CD4-positive, CD25-positive, alpha-beta regulatory T cell (primary cell): ENCODE results near the gene TSKS. TPM values are rescaled to one million over a fixed set of nuclear protein-coding genes. Genes with fewer than 3 reads are reported as not detected.

Experiments
- ATAC-seq, 2 donors: fragments of 150-1000 bp; cut with Tn5 transposase; one replicate each; pipeline ENCODE4 v1.10.0; 2021; ENCODE audit warnings: low read depth in 2 of 2, moderate number of reproducible peaks in 2 of 2, moderate library complexity in 1 of 2
- DNase-seq, 3 donors: peaks; one replicate each; pipeline versions ENCODE4 v3.0.0 to v3.0.0-alpha.2; 2012 to 2022; ENCODE audit warnings: mixed read lengths in 1 of 3
- H3K27ac ChIP-seq: one replicate; pipeline ENCODE4 v1.7.0; 2013; ENCODE audit warnings: mild to moderate bottlenecking, low read length; ENCODE audit not compliant: insufficient read depth, poor library complexity, severe bottlenecking
- H3K27me3 ChIP-seq: one replicate; pipeline ENCODE4 v1.7.0; 2013; ENCODE audit warnings: low read length; ENCODE audit not compliant: control insufficient read depth, insufficient read depth
- H3K36me3 ChIP-seq: one replicate; pipeline ENCODE4 v1.7.0; 2013; ENCODE audit warnings: mild to moderate bottlenecking, low read length, moderate library complexity; ENCODE audit not compliant: control insufficient read depth, insufficient read depth
- H3K4me1 ChIP-seq: 2 replicates; pipeline ENCODE4 v1.7.0; 2013; ENCODE audit warnings: mild to moderate bottlenecking, low read length; ENCODE audit not compliant: insufficient read depth, control insufficient read depth, poor library complexity, severe bottlenecking
- H3K4me3 ChIP-seq: one replicate; pipeline ENCODE4 v1.7.0; 2013; ENCODE audit warnings: low read depth, mild to moderate bottlenecking, low read length, moderate library complexity
- H3K9me3 ChIP-seq, 2 experiments: 1 replicate in 1 of 2; 2 replicates in 1 of 2; pipeline ENCODE4 v1.7.0; 2013; ENCODE audit warnings: low read length in 2 of 2, mild to moderate bottlenecking in 1 of 2, moderate library complexity in 1 of 2; ENCODE audit not compliant: control insufficient read depth in 2 of 2
- H3K27ac Mint-ChIP-seq, 3 donors: one replicate each; pipeline ENCODE4 v1.8.0; 2020 to 2022; ENCODE audit warnings: mild to moderate bottlenecking in 3 of 3, mixed read lengths in 3 of 3, moderate library complexity in 2 of 3
- H3K27me3 Mint-ChIP-seq: one replicate; pipeline ENCODE4 v1.8.0; 2022; ENCODE audit warnings: mild to moderate bottlenecking, mixed read lengths
- H3K36me3 Mint-ChIP-seq: one replicate; pipeline ENCODE4 v1.8.0; 2020; ENCODE audit warnings: mixed read lengths
- H3K4me1 Mint-ChIP-seq, 4 donors: one replicate each; pipeline ENCODE4 v1.8.0; 2020 to 2022; ENCODE audit warnings: mixed read lengths in 4 of 4, mild to moderate bottlenecking in 1 of 4
- H3K4me3 Mint-ChIP-seq, 4 donors: one replicate each; pipeline ENCODE4 v1.8.0; 2020 to 2022; ENCODE audit warnings: mild to moderate bottlenecking in 4 of 4, mixed read lengths in 4 of 4, moderate library complexity in 3 of 4
- H3K9me3 Mint-ChIP-seq, 7 donors: one replicate each; pipeline ENCODE4 v1.8.0; 2020 to 2022; ENCODE audit warnings: mixed read lengths in 7 of 7, mild to moderate bottlenecking in 3 of 7, moderate library complexity in 2 of 7
- polyA plus RNA-seq, 4 donors: library from polyadenylated mRNA; unstranded; fragments of 300-500 nt; fragmentation: Illumina TruSeq; gene quantifications; one replicate each; pipeline ENCODE4 v1.2.3, GENCODE V29; 2021
- total RNA-seq: library from RNA; stranded (reverse); gene quantifications from one replicate; pipeline ENCODE4 v1.2.3, GENCODE V29; 2022

The TSKS gene
- total and polyA plus RNA-seq, 5 donors from 2014 or later: 0.41 to 0.77 (median 0.45) TPM; not detected in 1

GRCh38 chr19:49792829-49793560 lies 29.9 kb upstream of the TSKS start:
- H3K36me3 Mint-ChIP-seq: peaks cover 37% of the 10 kb centered on the region
- no peak for ATAC-seq
- Histone ChIP-seq H3K27ac (no peak overlapping the region), H3K9me3 (no peaks in the 10 kb centered on the region), H3K36me3 (peaks cover 60% of the 10 kb centered on the region), H3K27me3 (no peaks in the 10 kb centered on the region), H3K4me1 (no peaks in the 10 kb centered on the region), H3K4me3 (no peak overlapping the region)
- H3K4me1 Mint-ChIP-seq: peaks cover 0 to 8% (median 4%) of the 10 kb centered on the region in 4 donors
- DNase-seq: no peak
- H3K27ac Mint-ChIP-seq: no peak overlapping the region
- H3K9me3 Mint-ChIP-seq: no peaks in the 10 kb centered on the region
- no peak overlapping the region for H3K4me3 Mint-ChIP-seq
- no peaks in the 10 kb centered on the region for H3K27me3 Mint-ChIP-seq

DNA sequence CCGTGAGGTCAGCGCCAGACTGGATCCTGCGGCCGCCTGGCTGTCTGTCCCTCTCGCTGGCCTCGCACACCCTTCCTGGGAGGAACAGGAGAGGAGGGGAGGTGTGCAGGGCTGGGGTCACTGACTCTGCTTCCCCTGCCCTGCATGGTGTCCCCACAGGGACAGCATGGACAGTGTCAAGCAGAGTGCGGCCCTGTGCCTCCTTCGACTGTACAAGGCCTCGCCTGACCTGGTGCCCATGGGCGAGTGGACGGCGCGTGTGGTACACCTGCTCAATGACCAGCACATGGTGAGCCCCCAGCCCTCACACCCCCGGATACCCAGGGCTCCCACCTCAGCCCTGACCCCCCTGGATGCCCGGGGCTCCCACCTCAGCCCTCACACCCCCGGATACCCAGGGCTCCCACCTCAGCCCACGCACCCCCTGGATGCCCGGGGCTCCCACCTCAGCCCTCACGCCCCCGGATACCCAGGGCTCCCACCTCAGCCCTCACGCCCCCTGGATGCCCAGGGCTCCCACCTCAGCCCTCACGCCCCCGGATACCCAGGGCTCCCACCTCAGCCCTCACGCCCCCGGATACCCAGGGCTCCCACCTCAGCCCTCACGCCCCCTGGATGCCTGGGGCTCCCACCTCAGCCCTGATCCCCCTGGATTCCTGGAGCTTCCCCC lies 28.8 kb upstream of the TSKS start:
- no peak for ATAC-seq
- Mint-ChIP-seq H3K27ac (no peak overlapping the region), H3K4me3 (no peak overlapping the region), H3K4me1 (peaks cover 0 to 8% (median 4%) of the 10 kb centered on the region in 4 donors), H3K36me3 (peaks cover 37% of the 10 kb centered on the region), H3K27me3 (no peaks in the 10 kb centered on the region), H3K9me3 (no peaks in the 10 kb centered on the region)
- Histone ChIP-seq H3K27me3 (no peaks in the 10 kb centered on the region), H3K4me1 (no peaks in the 10 kb centered on the region), H3K9me3 (no peaks in the 10 kb centered on the region), H3K27ac (no peak overlapping the region), H3K36me3 (peaks cover 54% of the 10 kb centered on the region), H3K4me3 (no peak overlapping the region)
- DNase-seq: no peak

DNA sequence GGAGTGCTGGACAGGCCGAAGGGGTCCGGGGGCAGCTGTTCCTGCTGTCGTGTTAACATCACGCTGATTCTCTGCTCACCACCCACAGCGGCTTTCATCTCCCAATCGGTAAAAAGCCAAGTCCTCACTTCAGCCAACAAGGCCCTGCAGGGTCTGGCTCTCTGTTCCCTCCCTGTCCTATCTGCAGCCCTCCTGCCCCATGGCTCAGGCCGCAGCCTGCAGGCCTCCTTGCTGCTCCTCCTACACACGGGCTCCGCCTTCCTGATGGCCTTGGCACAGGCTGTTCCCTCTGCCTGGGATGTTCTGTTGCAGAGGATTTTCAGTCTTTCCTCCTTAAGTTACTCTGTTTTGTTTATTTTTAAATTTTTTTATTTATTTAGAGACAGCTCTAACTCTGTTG lies 27.8 kb upstream of the TSKS start:
- no peak for ATAC-seq
- Mint-ChIP-seq H3K27me3 (no peaks in the 10 kb centered on the region), H3K4me3 (no peak overlapping the region), H3K27ac (no peak overlapping the region), H3K4me1 (peaks cover 0 to 8% (median 4%) of the 10 kb centered on the region in 4 donors), H3K9me3 (no peaks in the 10 kb centered on the region), H3K36me3 (peaks cover 37% of the 10 kb centered on the region)
- no peaks in the 10 kb centered on the region for H3K27me3 ChIP-seq
- DNase-seq: no peak
- no peak overlapping the region for H3K27ac ChIP-seq
- H3K36me3 ChIP-seq: peaks cover 44% of the 10 kb centered on the region
- H3K4me3 ChIP-seq: no peak overlapping the region
- H3K4me1 ChIP-seq: no peaks in the 10 kb centered on the region
- no peaks in the 10 kb centered on the region for H3K9me3 ChIP-seq

GRCh38 chr19:49788857-49789256 lies 25.8 kb upstream of the TSKS start:
- Mint-ChIP-seq H3K27me3 (no peaks in the 10 kb centered on the region), H3K9me3 (no peaks in the 10 kb centered on the region), H3K27ac (no peak overlapping the region), H3K36me3 (peaks cover 43% of the 10 kb centered on the region), H3K4me1 (peaks cover 0 to 8% (median 4%) of the 10 kb centered on the region in 4 donors), H3K4me3 (no peak overlapping the region)
- no peak overlapping the region for H3K4me3 ChIP-seq
- H3K27ac ChIP-seq: no peak overlapping the region
- no peaks in the 10 kb centered on the region for H3K9me3 ChIP-seq
- H3K4me1 ChIP-seq: no peaks in the 10 kb centered on the region
- H3K27me3 ChIP-seq: no peaks in the 10 kb centered on the region
- no peak for DNase-seq
- ATAC-seq: no peak
- peaks cover 34% of the 10 kb centered on the region for H3K36me3 ChIP-seq

GRCh38 chr19:49787746-49788145 lies 24.6 kb upstream of the TSKS start:
- no peaks in the 10 kb centered on the region for H3K4me1 ChIP-seq
- Mint-ChIP-seq H3K27ac (no peak overlapping the region), H3K9me3 (no peaks in the 10 kb centered on the region), H3K4me1 (peaks cover 0 to 8% (median 4%) of the 10 kb centered on the region in 4 donors), H3K36me3 (peaks cover 45% of the 10 kb centered on the region), H3K4me3 (no peak overlapping the region), H3K27me3 (no peaks in the 10 kb centered on the region)
- ATAC-seq (no peak), DNase-seq (no peak)
- no peaks in the 10 kb centered on the region for H3K9me3 ChIP-seq
- peaks cover 35% of the 10 kb centered on the region for H3K36me3 ChIP-seq
- H3K27me3 ChIP-seq: no peaks in the 10 kb centered on the region
- H3K27ac ChIP-seq: no peak overlapping the region
- no peak overlapping the region for H3K4me3 ChIP-seq

DNA sequence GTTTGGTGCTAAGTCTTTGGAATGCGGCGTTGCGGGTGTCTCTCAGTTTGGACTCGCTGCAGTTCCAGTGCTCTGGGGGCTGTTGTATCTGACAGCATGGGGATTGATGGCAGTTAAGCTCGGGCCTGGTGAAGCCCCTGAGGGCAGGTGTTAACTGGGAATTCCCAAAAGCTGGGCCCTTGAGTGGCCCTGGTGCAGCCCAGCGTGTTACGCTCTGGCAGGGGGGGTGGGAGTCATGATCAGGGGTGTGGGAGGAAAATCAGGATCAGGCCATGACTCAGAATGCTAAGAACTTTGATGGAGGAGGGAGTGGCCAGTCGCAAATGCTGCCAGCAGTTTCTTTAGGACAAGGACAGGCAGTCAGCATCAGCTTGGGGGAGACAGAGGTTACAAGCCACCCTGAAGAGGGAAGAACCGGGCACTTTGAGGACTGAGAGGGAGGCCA lies 23.3 kb upstream of the TSKS start:
- Histone ChIP-seq H3K9me3 (no peaks in the 10 kb centered on the region), H3K27ac (no peak overlapping the region), H3K27me3 (no peaks in the 10 kb centered on the region), H3K4me1 (no peaks in the 10 kb centered on the region), H3K4me3 (no peak overlapping the region), H3K36me3 (peaks cover 38% of the 10 kb centered on the region)
- H3K9me3 Mint-ChIP-seq: no peaks in the 10 kb centered on the region
- H3K36me3 Mint-ChIP-seq: peaks cover 44% of the 10 kb centered on the region
- no peak for ATAC-seq
- DNase-seq: no peak
- peaks cover 0 to 8% (median 4%) of the 10 kb centered on the region in 4 donors for H3K4me1 Mint-ChIP-seq
- peak overlapping the region in 1 of 3 donors; percentile 54 for H3K27ac Mint-ChIP-seq
- no peaks in the 10 kb centered on the region for H3K27me3 Mint-ChIP-seq
- H3K4me3 Mint-ChIP-seq: no peak overlapping the region

DNA sequence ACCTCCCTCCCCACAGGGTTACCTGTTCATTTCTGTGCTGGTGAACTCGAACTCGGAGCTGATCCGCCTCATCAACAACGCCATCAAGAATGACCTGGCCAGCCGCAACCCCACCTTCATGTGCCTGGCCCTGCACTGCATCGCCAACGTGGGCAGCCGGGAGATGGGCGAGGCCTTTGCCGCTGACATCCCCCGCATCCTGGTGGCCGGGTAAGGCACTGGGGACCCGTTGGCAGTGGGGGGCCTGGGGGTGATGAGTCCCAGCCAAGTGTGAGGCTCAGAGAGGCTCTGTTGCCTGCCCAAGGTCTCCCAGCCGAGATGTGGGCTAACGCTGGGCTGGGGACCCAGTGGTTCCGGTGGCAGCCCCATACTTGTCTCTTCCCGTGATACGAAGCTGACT lies 19.4 kb upstream of the TSKS start:
- peaks cover 0 to 2% (median 0%) of the 10 kb centered on the region in 7 donors for H3K9me3 Mint-ChIP-seq
- H3K27ac Mint-ChIP-seq: no peak overlapping the region

More for the DNA sequence above, 19.4 kb upstream of the TSKS start:
- Mint-ChIP-seq H3K36me3 (peaks cover 36% of the 10 kb centered on the region), H3K4me3 (no peak overlapping the region), H3K4me1 (peaks cover 0 to 15% (median 10%) of the 10 kb centered on the region in 4 donors), H3K27me3 (no peaks in the 10 kb centered on the region)
- Histone ChIP-seq H3K4me1 (no peaks in the 10 kb centered on the region), H3K27ac (no peak overlapping the region), H3K4me3 (no peak overlapping the region), H3K9me3 (no peaks in the 10 kb centered on the region), H3K27me3 (no peaks in the 10 kb centered on the region), H3K36me3 (peaks cover 22% of the 10 kb centered on the region)
- DNase-seq: no peak
- no peak for ATAC-seq
